Cortex of kidney (tissue), 1 donor: ENCODE measurements around the gene IRS1.

Source experiments
- DNase-seq: peaks from one replicate; lab custom pipeline; 2025; lab: John Stamatoyannopoulos, UW

IRS1 gene

DNA sequence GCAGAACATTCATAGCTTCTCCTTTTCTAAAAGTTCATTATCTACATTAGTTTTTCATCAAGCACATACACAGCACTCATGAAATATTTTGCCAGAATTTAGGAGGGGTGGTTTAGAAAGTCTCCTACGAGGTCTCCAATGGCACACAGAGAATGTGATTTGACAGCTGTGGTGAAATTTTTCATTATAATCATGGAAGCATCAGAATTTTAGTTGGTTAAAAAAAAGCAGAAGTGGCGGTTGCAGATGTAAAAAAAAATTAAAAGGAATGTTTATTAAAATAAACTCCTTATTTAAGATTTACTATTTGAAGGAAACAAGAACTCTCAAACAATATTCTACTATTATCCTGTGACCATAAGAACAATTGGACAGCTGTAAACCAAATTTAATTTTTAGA, 25.4 kb upstream of the IRS1 start:
- DNase-seq = no peak

- no peak for DNase-seq
Measured at GRCh38 chr2:226818930-226819329, 19.3 kb upstream of the IRS1 start.

- DNase-seq = no peak
Measured at GRCh38 chr2:226813148-226813701, 13.6 kb upstream of the IRS1 start.

DNA sequence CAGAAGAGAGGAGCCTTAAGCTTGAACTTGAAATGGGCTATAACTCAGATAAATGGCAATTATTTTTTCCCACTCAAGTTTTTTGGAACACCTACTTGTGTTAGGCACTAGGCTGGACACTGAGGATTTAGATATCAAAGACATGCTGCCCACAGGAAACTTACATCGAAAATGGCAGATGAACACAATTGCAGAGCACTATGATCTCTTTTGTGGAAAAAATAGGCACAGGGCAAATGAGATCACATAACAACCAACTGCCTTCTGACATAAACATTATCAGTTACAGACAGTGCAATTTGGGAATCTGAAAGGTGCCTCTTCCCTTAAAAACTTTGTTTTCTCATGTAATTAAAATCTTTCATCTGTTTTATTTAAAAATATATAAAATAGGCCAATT, 3.8 kb upstream of the IRS1 start:
- DNase-seq = no peak

GRCh38 chr2:226802573-226802972, 3.0 kb upstream of the IRS1 start:
- no peak for DNase-seq

GRCh38 chr2:226800941-226801784, 1.5 kb upstream of the IRS1 start:
- DNase-seq = no peak

DNA sequence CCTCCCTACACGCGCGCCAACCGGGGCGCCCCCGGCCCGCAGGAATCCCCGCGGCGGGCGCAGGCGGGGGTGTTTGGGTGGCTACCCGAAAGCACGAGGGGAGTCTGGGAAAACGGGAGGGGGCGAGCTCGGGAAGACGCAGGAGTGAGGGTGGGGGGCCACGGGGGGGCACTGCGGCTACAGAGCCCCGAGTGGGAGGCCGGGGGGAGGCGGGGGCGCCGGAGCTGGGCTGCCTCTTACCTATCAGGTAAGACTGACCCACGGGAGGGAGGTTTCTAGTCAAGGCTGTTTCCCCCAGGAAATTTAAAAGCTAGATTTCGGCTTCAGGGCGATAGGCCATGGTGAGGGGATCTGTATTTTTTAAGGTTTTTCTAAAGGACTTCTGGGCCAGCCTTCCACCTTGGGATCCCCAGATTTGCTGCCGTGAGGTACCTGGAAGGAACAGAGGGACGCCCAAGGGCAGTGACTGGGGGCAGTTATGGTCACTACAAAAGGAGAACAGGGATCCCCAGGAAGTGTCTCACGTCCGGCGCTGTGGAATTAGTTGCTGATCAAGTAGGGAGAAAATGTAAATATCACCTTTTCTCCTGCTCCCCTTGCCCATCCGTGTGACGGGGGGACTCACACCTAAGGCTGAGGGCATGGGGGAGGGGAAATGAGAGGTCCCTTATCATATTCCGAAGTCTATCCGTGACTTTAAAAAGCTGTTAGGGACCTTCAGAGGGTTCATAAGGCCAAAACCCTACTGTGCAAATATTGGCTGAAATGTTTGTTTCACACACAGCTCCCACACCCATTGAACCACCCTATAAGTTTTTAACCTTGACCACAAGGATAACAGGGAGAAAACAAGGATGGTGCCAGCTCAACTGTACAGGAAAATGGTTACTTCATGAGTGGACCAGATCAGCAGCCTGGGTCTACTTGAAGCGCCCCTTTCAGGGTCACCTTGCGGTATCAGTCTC, 638 bp upstream of the IRS1 start:
- DNase-seq = no peak

GRCh38 chr2:226798422-226799210, 1.0 kb downstream of the IRS1 start:
- no peak for DNase-seq

DNA sequence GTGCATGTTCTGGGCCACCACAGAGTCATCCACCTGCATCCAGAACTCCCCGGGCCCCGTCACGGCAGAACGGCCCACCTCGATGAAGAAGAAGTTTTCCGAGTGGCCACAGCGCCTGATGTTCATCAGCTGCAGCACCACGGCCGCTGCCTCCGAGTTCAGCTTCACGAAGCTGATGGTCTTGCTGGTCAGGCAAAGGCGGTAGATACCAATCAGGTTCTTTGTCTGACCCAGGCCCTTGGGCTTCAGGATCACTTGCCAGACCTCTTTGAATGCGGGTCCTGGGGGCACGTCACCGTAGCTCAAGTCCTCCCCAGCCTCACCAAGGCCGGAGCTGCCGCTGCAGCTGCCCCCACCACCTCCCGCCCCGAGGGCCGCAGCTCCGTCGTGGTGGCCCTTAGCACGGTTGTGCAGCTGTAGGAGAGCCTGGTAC, 1.6 kb downstream of the IRS1 start:
- DNase-seq = no peak

- DNase-seq = no peak
Measured at GRCh38 chr2:226797289-226797988, 2.2 kb downstream of the IRS1 start.

GRCh38 chr2:226796840-226797288, 2.8 kb downstream of the IRS1 start:
- no peak for DNase-seq

GRCh38 chr2:226796012-226796839, 3.4 kb downstream of the IRS1 start:
- DNase-seq = no peak

GRCh38 chr2:226795281-226796011, 4.2 kb downstream of the IRS1 start:
- DNase-seq = no peak

GRCh38 chr2:226794751-226795171, 4.9 kb downstream of the IRS1 start:
- DNase-seq = no peak

DNA sequence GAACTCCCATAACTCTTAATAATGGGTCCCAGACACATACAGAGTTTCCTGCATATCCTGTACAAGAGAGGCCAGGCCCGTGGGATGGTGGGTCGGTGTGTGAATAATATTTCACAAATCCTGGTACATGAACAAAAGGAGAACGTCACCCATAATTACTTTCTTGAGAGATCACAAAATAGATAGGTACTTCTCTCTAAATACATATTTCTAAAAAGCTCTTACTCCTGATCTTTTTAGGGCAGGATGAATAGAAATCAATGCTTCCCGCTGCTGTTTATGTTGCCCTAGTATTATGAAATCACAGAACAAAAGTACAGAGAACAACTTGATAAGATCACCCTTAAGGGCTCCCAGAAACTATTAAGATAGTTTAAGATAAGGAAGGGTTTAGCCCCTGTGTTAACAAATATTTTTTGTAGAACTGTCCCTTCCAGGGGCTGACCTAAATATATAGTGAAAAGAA, 5.4 kb downstream of the IRS1 start:
- no peak for DNase-seq

GRCh38 chr2:226793646-226794045, 6.0 kb downstream of the IRS1 start:
- DNase-seq = no peak

GRCh38 chr2:226792155-226792881, 7.3 kb downstream of the IRS1 start:
- DNase-seq = no peak

- DNase-seq = peak; percentile 97
Measured at GRCh38 chr2:226791487-226792081, 8.0 kb downstream of the IRS1 start.
